ENCODE measurements around the gene LMOD1.

DNA sequence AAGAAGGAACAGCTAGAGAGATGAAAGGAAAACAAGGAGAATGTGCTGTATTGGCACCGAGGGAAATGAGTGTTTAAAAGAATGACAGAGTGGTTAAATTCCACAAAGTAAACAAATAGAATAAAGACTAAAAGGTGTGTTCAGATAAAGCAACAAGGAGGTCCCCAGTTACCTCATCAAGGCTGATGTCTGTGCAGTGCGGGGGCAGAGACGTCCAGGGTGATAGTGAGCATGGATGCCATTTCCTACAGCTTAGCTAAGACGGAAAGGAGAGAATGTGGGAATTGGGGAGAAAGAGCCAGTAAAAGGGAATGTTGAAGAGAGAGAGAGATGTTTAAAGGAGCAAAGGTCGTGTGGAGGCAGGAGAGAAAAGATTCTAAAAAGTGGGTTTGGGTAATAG, 15.5 kb downstream of the LMOD1 start:
- TF ChIP-seq TCF12 (IDR thresholded peaks at IDR 0.05; ENCODE audit: low read depth) (no peak), ZBTB7A (IDR thresholded peaks at IDR 0.05; ENCODE audit: low read depth) (no peak), RAD21 (IDR thresholded peaks at IDR 0.05; ENCODE audit: low read depth) (no peak), CREB1 (IDR thresholded peaks at IDR 0.05; ENCODE audit: low read depth) (no peak), EP300 (IDR thresholded peaks at IDR 0.05; ENCODE audit: borderline replicate concordance) (no peak), YY1 (IDR thresholded peaks at IDR 0.05; ENCODE audit: low read depth) (no peak), NFIC (IDR thresholded peaks at IDR 0.05) (no peak), MAX (IDR thresholded peaks at IDR 0.05) (no peak), TAF1 (IDR thresholded peaks at IDR 0.05; ENCODE audit: low read depth) (no peak)
- TF ChIP-seq, protein P1, sequence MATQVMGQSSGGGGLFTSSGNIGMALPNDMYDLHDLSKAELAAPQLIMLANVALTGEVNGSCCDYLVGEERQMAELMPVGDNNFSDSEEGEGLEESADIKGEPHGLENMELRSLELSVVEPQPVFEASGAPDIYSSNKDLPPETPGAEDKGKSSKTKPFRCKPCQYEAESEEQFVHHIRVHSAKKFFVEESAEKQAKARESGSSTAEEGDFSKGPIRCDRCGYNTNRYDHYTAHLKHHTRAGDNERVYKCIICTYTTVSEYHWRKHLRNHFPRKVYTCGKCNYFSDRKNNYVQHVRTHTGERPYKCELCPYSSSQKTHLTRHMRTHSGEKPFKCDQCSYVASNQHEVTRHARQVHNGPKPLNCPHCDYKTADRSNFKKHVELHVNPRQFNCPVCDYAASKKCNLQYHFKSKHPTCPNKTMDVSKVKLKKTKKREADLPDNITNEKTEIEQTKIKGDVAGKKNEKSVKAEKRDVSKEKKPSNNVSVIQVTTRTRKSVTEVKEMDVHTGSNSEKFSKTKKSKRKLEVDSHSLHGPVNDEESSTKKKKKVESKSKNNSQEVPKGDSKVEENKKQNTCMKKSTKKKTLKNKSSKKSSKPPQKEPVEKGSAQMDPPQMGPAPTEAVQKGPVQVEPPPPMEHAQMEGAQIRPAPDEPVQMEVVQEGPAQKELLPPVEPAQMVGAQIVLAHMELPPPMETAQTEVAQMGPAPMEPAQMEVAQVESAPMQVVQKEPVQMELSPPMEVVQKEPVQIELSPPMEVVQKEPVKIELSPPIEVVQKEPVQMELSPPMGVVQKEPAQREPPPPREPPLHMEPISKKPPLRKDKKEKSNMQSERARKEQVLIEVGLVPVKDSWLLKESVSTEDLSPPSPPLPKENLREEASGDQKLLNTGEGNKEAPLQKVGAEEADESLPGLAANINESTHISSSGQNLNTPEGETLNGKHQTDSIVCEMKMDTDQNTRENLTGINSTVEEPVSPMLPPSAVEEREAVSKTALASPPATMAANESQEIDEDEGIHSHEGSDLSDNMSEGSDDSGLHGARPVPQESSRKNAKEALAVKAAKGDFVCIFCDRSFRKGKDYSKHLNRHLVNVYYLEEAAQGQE (IDR thresholded peaks at IDR 0.05; ENCODE audit: low read depth), result no peak

Data from Ishikawa (cell line).